Measurements from ENCODE around the gene PDIA3. TPM values are rescaled to one million over a fixed set of nuclear protein-coding genes. Genes with fewer than 3 reads are reported as not detected.

The PDIA3 gene
- total and polyA plus RNA-seq, 2 donors (not counting 3 experiments of a cell fraction or from before 2014, with no cell fraction given) = 140 to 857 TPM

DNA sequence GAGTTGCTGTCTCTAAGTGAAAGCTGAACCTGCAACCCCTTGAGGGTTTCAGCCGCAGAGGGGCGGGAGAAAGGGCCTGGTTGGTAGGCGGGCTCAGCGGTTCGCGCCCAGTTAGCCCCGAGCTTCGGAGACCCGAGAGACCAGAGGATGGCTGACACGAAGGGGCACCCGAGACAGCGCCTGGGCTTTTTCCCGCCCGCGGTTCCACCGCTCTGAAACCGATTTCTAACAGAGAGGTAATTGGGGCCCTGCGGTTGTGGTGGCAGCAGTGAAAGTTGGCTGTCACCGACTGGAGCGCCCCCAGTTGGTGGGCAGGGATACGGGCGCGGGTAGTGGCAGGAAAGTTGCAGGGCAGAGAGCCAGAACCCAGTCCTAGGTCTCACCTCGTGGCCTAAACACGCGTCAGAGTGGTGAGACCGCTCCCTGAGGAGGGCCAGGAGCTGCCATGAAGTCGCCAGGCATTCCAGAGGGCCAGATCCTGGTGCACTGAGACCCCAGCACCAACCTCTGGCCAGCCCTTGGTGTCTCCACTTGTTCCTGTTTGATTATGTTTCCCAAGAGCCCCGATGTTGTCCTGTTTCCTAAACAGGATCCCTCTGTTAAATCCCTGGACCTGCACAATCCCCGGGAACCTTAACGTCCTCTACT is 31.2 kb downstream of the PDIA3 start:
- intact Hi-C loops (cut with micrococcal nuclease) = loop anchor here (1.0 kb wide), 1 partner anchor 15 kb away; the partner anchor contains the start of gene SERF2
- Histone ChIP-seq H3K4me2 (ENCODE audit: insufficient read depth, low read length) (peak overlapping the region; percentile 88), H3K4me1 (ENCODE audit: control insufficient read depth, extremely low read depth, insufficient read depth, low read length) (peaks cover 3% of the 10 kb centered on the region), H2AFZ (ENCODE audit: low read depth, low read length) (peak overlapping the region; percentile 96), H3K9me1 (replicated peaks; ENCODE audit: control insufficient read depth, extremely low read depth, insufficient read depth, low read length) (no peaks in the 10 kb centered on the region), H3K36me3 (ENCODE audit: control insufficient read depth in 2 of 2, extremely low read depth in 1 of 2, insufficient read depth in 2 of 2, low read length in 2 of 2) (peaks cover 6 to 11% of the 10 kb centered on the region in 2 experiments), H3K4me3 (replicated peaks in 1 of 3; ENCODE audit: insufficient read depth in 1 of 3, low read depth in 1 of 3, low read length in 3 of 3) (peak overlapping the region; percentile 56 to 76 (median 61)), H3K9ac (replicated peaks; ENCODE audit: extremely low read depth, insufficient read depth, low read length) (peak overlapping the region; percentile 76), H4K20me1 (replicated peaks; ENCODE audit: control insufficient read depth, extremely low read depth, insufficient read depth, low read length) (no peaks in the 10 kb centered on the region), H3K79me2 (ENCODE audit: control insufficient read depth, insufficient read depth, low read length) (no peaks in the 10 kb centered on the region), H3K9me3 (replicated peaks; ENCODE audit: control insufficient read depth, insufficient read depth, low read length) (no peaks in the 10 kb centered on the region), H3K27me3 (ENCODE audit: control insufficient read depth in 2 of 2, insufficient read depth in 2 of 2, low read length in 2 of 2) (no peaks in the 10 kb centered on the region), H3K27ac (ENCODE audit: insufficient read depth, low read depth, low read length) (peak overlapping the region; percentile 48)
- ChIA-PET CTCF (interaction anchor here (0.6 to 2.8 kb wide), 9 partner anchors 9 to 301 kb away, joined by 3 to 24 read pairs (median 4); partner anchors contain the start of gene SERF2), POLR2A (interaction anchor here (0.6 to 1.5 kb wide), 2 partner anchors 23 to 88 kb away, joined by 3 to 4 read pairs; partner anchors contain the start of gene HYPK)
- TSS peak; percentile 34 for BruUV-seq (replicated peaks)
- DNase-seq (ENCODE audit: low read depth, low spot score) = peak; percentile 87
- peak; percentile 27 for TF ChIP-seq POLR2AphosphoS5 (IDR thresholded peaks at IDR 0.05; ENCODE audit: insufficient read depth, low read depth, low read length)
- TF ChIP-seq, protein P1, sequence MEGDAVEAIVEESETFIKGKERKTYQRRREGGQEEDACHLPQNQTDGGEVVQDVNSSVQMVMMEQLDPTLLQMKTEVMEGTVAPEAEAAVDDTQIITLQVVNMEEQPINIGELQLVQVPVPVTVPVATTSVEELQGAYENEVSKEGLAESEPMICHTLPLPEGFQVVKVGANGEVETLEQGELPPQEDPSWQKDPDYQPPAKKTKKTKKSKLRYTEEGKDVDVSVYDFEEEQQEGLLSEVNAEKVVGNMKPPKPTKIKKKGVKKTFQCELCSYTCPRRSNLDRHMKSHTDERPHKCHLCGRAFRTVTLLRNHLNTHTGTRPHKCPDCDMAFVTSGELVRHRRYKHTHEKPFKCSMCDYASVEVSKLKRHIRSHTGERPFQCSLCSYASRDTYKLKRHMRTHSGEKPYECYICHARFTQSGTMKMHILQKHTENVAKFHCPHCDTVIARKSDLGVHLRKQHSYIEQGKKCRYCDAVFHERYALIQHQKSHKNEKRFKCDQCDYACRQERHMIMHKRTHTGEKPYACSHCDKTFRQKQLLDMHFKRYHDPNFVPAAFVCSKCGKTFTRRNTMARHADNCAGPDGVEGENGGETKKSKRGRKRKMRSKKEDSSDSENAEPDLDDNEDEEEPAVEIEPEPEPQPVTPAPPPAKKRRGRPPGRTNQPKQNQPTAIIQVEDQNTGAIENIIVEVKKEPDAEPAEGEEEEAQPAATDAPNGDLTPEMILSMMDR (IDR thresholded peaks at IDR 0.05; ENCODE audit: extremely low read depth in 1 of 2, insufficient read depth in 1 of 2, low read depth in 1 of 2, low read length in 2 of 2) = peak; percentile 77 to 89
- TF ChIP-seq POLR2A (IDR thresholded peaks at IDR 0.05; ENCODE audit: low read depth, low read length) = peak; percentile 52
- TF ChIP-seq MYC (IDR thresholded peaks at IDR 0.05; ENCODE audit: low read depth, low read length) = no peak
- no peak for TF ChIP-seq FOS (IDR thresholded peaks at IDR 0.05; ENCODE audit: borderline replicate concordance, insufficient read depth, low read length)
- no peak for TF ChIP-seq EZH2 (IDR thresholded peaks at IDR 0.05; ENCODE audit: borderline replicate concordance, low read depth, low read length, severe bottlenecking)
- no peak for TF ChIP-seq MAX (IDR thresholded peaks at IDR 0.05; ENCODE audit: insufficient read depth, insufficient read length)
- TF ChIP-seq JUN (IDR thresholded peaks at IDR 0.05; ENCODE audit: borderline replicate concordance, insufficient read depth, insufficient read length, low read depth) = no peak
- no peak for TF ChIP-seq GATA2 (IDR thresholded peaks at IDR 0.05; ENCODE audit: insufficient read depth, insufficient read length, low read depth, low read length)
- dilution Hi-C loops (cut with MboI; ENCODE audit: extremely low pct_ligation_motif_present, low sequenced_read_pairs) = no loop called here
- FAIRE-seq = no peak
